Endodermal cell (in vitro differentiated cells): ENCODE measurements around the gene OTOP3. TPM values are rescaled to one million over a fixed set of nuclear protein-coding genes. Genes with fewer than 3 reads are reported as not detected.
A peak's percentile ranks its signal among the peaks of the same experiment; 100 is the strongest.

Source experiments
- DNase-seq: peaks from one replicate; pipeline ENCODE4 v3.0.0-alpha.2; 2017
- H3K27ac ChIP-seq: 2 replicates; pipeline ENCODE4 v1.5.1; 2013; ENCODE audit warnings: mild to moderate bottlenecking, low read depth, low read length, moderate library complexity
- H3K27me3 ChIP-seq: 2 replicates; pipeline ENCODE4 v1.6.1; 2013; ENCODE audit warnings: mild to moderate bottlenecking, low read length, moderate library complexity; ENCODE audit not compliant: insufficient read depth, control insufficient read depth, poor library complexity, severe bottlenecking
- H3K36me3 ChIP-seq: 2 replicates; pipeline ENCODE4 v1.7.0; 2013; ENCODE audit warnings: mild to moderate bottlenecking, low read length, moderate library complexity; ENCODE audit not compliant: control insufficient read depth, insufficient read depth
- H3K4me1 ChIP-seq: one replicate; pipeline ENCODE4 v1.7.0; 2013; ENCODE audit warnings: low read length; ENCODE audit not compliant: control insufficient read depth, insufficient read depth
- H3K4me3 ChIP-seq: 2 replicates; pipeline ENCODE4 v1.5.1; 2013; ENCODE audit warnings: mild to moderate bottlenecking, low read length, moderate library complexity
- H3K9ac ChIP-seq: 2 replicates; pipeline ENCODE4 v1.6.1; 2013; ENCODE audit warnings: mild to moderate bottlenecking, low read length, moderate library complexity; ENCODE audit not compliant: poor library complexity, severe bottlenecking; ENCODE audit errors: extremely low read depth
- H3K9me3 ChIP-seq: 2 replicates; pipeline ENCODE4 v1.6.1; 2013; ENCODE audit warnings: mild to moderate bottlenecking, low read length, moderate library complexity; ENCODE audit not compliant: control insufficient read depth
- H3K27ac Mint-ChIP-seq: 2 replicates; pipeline ENCODE4 v1.8.0; 2020; ENCODE audit warnings: mixed read lengths
- H3K27me3 Mint-ChIP-seq: 2 replicates; pipeline ENCODE4 v1.8.0; 2021; ENCODE audit warnings: mild to moderate bottlenecking, mixed read lengths; ENCODE audit not compliant: insufficient read depth
- H3K36me3 Mint-ChIP-seq: 2 replicates; pipeline ENCODE4 v1.8.0; 2020; ENCODE audit warnings: low read depth, mixed read lengths
- H3K4me1 Mint-ChIP-seq: 2 replicates; pipeline ENCODE4 v1.8.0; 2020; ENCODE audit warnings: mixed read lengths
- H3K4me3 Mint-ChIP-seq: 2 replicates; pipeline ENCODE4 v1.8.0; 2020; ENCODE audit warnings: mild to moderate bottlenecking, moderate library complexity, mixed read lengths
- H3K9me3 Mint-ChIP-seq: 2 replicates; pipeline ENCODE4 v1.8.0; 2020; ENCODE audit warnings: mild to moderate bottlenecking, mixed read lengths
- CTCF ChIP-seq: fragments of 200-600 bp; sonication (generic); conservative IDR thresholded peaks from 2 replicates; pipeline ENCODE4 v1.5.0; 2021; ENCODE audit warnings: antibody characterized with exemption, mild to moderate bottlenecking
- WGBS, 2 experiments: methylation state at CpG; one replicate each; pipeline versions ENCODE4 v1.1.5 to v1.1.7; 2013; ENCODE audit warnings: missing lambda C conversion rate in 2 of 2, mixed read lengths in 1 of 2; ENCODE audit not compliant: insufficient coverage in 1 of 2, insufficient read length in 1 of 2; 5-methylcytosine and 5-hydroxymethylcytosine counted together
- total RNA-seq, 2 donors: library from RNA; stranded (reverse); fragmentation: NEBNext Ultra II Directional in 1 of 2; extraction: Animal tissue kit (Norgen Biotek cat#: 25700) in 1 of 2; gene quantifications; 2 replicates in 1 of 2; 3 replicates in 1 of 2; pipeline ENCODE4 v1.2.1, GENCODE V29; 2021

OTOP3 gene
- total RNA-seq, 2 donors from 2014 or later = not detected

DNA sequence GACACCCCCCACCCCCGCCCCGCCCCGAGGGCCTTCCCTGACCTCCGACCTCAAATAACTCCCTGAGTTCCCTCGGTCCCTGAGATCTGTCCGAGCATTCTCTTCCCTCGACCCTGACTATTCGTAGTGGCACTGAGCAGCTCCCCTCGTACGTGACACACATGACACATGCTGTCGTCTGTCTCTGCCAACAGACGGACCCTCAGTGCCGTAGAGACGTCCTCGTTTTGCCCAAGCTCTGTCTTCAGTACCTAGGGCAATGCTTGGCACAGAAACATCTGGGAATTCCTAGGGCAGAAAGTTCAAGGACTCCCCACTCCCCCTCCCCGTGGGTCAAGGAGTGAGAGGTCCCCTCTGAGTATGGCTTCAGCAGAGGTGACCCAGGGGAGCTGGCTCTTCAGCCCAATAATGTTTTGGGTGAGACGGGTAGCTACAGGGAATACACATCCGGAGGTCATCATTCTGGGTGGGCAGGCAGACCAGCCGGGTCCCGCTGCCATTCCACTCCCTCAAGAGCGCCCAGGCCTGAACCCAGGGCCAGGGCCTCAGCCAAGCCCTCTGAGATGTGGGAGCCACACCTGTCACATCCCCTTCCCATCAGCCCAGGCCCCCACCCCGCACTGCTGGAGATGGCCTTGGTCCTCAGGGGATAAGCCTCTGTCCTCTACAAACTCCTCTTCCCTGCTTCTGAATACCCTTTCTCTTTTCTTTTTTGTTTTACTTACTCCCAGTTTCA, 41.6 kb upstream of the OTOP3 start:
- peak overlapping the region; percentile 78 for H3K27ac Mint-ChIP-seq
- Histone ChIP-seq H3K4me1 (no peaks in the 10 kb centered on the region), H3K9ac (no peak overlapping the region), H3K4me3 (peak overlapping the region; percentile 71), H3K27ac (no peak overlapping the region), H3K36me3 (no peaks in the 10 kb centered on the region), H3K27me3 (peaks cover 59% of the 10 kb centered on the region), H3K9me3 (no peaks in the 10 kb centered on the region)
- peak overlapping the region; percentile 56 for H3K4me3 Mint-ChIP-seq
- no peaks in the 10 kb centered on the region for H3K9me3 Mint-ChIP-seq
- H3K27me3 Mint-ChIP-seq = peaks cover 57% of the 10 kb centered on the region
- DNase-seq = peak; percentile 60
- H3K36me3 Mint-ChIP-seq = no peaks in the 10 kb centered on the region
- TF ChIP-seq CTCF = no peak
- H3K4me1 Mint-ChIP-seq = peaks cover 8% of the 10 kb centered on the region
- WGBS, 2 experiments = 50 to 54% methylated on average over 17 to 22 of the region's 22 CpGs

DNA sequence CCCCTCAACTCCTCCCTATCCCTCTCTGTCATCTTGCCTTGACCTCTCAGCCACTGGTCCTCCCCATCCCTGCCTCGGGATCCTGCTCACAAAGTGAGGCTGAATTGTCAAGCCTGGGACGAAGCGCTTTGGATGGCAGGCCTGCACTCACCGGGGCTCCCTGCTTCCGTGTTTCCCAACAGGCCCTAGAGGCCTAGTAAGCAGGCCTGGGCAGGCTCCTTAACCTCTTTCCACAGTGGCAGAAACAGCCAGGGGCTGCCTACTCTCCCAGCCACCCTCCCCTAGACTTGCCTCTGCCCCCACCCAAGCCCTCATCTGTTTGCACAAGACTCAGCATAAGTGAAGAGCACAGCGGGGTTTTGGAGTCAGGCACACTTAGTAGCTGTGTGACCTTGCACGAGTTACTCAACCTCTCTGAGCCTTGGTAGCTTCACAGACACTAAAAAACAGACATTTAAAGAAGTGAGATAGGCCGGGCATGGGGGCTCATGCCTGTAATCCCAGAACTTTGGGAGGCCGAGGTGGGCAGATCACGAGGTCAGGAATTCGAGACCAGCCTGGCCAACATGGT, 37.2 kb upstream of the OTOP3 start:
- Mint-ChIP-seq H3K36me3 (no peaks in the 10 kb centered on the region), H3K9me3 (no peaks in the 10 kb centered on the region), H3K27ac (no peak overlapping the region), H3K4me3 (no peak overlapping the region), H3K4me1 (peaks cover 8% of the 10 kb centered on the region), H3K27me3 (peaks cover 50% of the 10 kb centered on the region)
- DNase-seq = no peak
- H3K9ac ChIP-seq = no peak overlapping the region
- H3K27ac ChIP-seq = no peak overlapping the region
- 89 to 90% methylated on average over 5 to 11 of the region's 11 CpGs for WGBS, 2 experiments
- peaks cover 57% of the 10 kb centered on the region for H3K27me3 ChIP-seq
- H3K9me3 ChIP-seq = no peaks in the 10 kb centered on the region
- no peak for TF ChIP-seq CTCF
- H3K36me3 ChIP-seq = no peaks in the 10 kb centered on the region
- H3K4me1 ChIP-seq = no peaks in the 10 kb centered on the region
- no peak overlapping the region for H3K4me3 ChIP-seq

DNA sequence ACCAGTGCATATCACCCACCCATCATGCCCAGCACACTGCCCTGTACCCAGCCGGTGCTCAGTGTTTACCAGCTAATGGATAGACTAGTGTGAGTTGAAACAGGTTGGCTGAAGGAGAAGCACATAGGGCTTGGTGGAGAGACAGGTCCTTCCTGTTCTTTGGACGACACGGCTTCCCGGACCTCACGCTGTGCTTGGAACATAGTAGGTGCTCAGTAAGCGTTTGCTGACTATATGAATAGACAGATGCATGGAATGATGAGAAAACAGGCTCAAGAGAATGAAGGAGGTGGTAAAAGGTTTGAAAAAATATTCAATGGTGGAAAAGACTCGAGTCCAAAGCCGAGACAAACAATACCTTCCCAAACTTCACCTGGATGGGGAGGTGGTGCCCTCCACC, 35.5 kb upstream of the OTOP3 start:
- no peak overlapping the region for H3K4me3 ChIP-seq
- no peaks in the 10 kb centered on the region for H3K36me3 ChIP-seq
- Mint-ChIP-seq H3K27ac (no peak overlapping the region), H3K27me3 (peaks cover 38% of the 10 kb centered on the region), H3K9me3 (no peaks in the 10 kb centered on the region), H3K36me3 (no peaks in the 10 kb centered on the region), H3K4me3 (no peak overlapping the region), H3K4me1 (no peaks in the 10 kb centered on the region)
- H3K9ac ChIP-seq = no peak overlapping the region
- DNase-seq = no peak
- H3K9me3 ChIP-seq = no peaks in the 10 kb centered on the region
- H3K4me1 ChIP-seq = no peaks in the 10 kb centered on the region
- peaks cover 39% of the 10 kb centered on the region for H3K27me3 ChIP-seq
- H3K27ac ChIP-seq = no peak overlapping the region
- 94% methylated on average over 6 to 8 of the region's 8 CpGs for WGBS, 2 experiments
- TF ChIP-seq CTCF = no peak
